ENCODE measurements around the gene CCRL2. TPM values are rescaled to one million over a fixed set of nuclear protein-coding genes. Genes with fewer than 3 reads are reported as not detected.

Gene CCRL2
- total and polyA plus RNA-seq, 9 of the 15 experiments (the other 6 are each of a cell fraction or from before 2014, with no cell fraction given) = 3.4 to 5.7 (median 4.0) TPM

- no peak overlapping the region for H3K4me2 ChIP-seq (ENCODE audit: insufficient read depth, low read length)
- POLR2A ChIA-PET = interaction anchor here (0.6 to 1.6 kb wide), 3 partner anchors 16 to 250 kb away, joined by 3 to 6 read pairs (median 3); no protein-coding TSS in a partner anchor
- CTCF ChIA-PET (ENCODE audit: low intra/inter-chr PET ratio) = interaction anchor here (0.6 to 0.7 kb wide), 2 partner anchors 10 to 49 kb away, joined by 3 to 6 read pairs; no protein-coding TSS in a partner anchor
- H3K4me1 ChIP-seq (replicated peaks in 1 of 2; ENCODE audit: control insufficient read depth in 2 of 2, insufficient read depth in 2 of 2, low read length in 2 of 2) = no peaks in the 10 kb centered on the region
- H3K9me1 ChIP-seq (ENCODE audit: control insufficient read depth, insufficient read depth, low read length) = no peaks in the 10 kb centered on the region
- H3K4me3 ChIP-seq = no peak overlapping the region
- no peak overlapping the region for H2AFZ ChIP-seq (ENCODE audit: low read depth, low read length)
- no peaks in the 10 kb centered on the region for H3K9me3 ChIP-seq (replicated peaks; ENCODE audit: control insufficient read depth, insufficient read depth, low read depth, low read length)
- no peak overlapping the region for H3K27ac ChIP-seq (ENCODE audit: extremely low read depth, low read depth, low read length)
- FAIRE-seq (no peak), ATAC-seq (no peak), DNase-seq (ENCODE audit: extremely low read depth in 1 of 4, low spot score in 3 of 4) (no peak)
- H4K20me1 ChIP-seq (replicated peaks; ENCODE audit: control insufficient read depth, insufficient read depth, low read length) = no peaks in the 10 kb centered on the region
- no peak overlapping the region for H3K9ac ChIP-seq (ENCODE audit: insufficient read depth in 1 of 2, low read depth in 2 of 2, low read length in 2 of 2)
- BruUV-seq (replicated peaks) = no TSS peak
- H3K79me2 ChIP-seq (ENCODE audit: control insufficient read depth, insufficient read depth, low read length) = no peaks in the 10 kb centered on the region
- peaks cover 25 to 41% of the 10 kb centered on the region in 2 experiments for H3K27me3 ChIP-seq (ENCODE audit: control insufficient read depth in 2 of 2, insufficient read depth in 2 of 2, low read length in 2 of 2)
- no peaks in the 10 kb centered on the region for H3K36me3 ChIP-seq (ENCODE audit: control insufficient read depth, insufficient read depth, low read length)
- 1% methylated on average over 5 of the region's 5 CpGs for WGBS (ENCODE audit: insufficient coverage, low coverage, missing lambda C conversion rate)
- in situ Hi-C loops (cut with MboI) = no loop called here
- intact Hi-C loops (cut with micrococcal nuclease) = loop anchor here (5.0 kb wide), 1 partner anchor 156 kb away; no protein-coding TSS in a partner anchor
- TF ChIP-seq ZNF57 (CRISPR knock-in tag; IDR thresholded peaks at IDR 0.05) (no peak), ZNF449 (CRISPR knock-in tag; IDR thresholded peaks at IDR 0.05) (no peak), RBM22 (IDR thresholded peaks at IDR 0.05; ENCODE audit: low read depth, low read length, poor library complexity, severe bottlenecking) (no peak), ZNF511 (CRISPR knock-in tag; IDR thresholded peaks at IDR 0.05) (no peak), CBFB (CRISPR knock-in tag; IDR thresholded peaks at IDR 0.05) (no peak), RCOR1 (IDR thresholded peaks at IDR 0.05; ENCODE audit: borderline replicate concordance in 1 of 2, low read depth in 2 of 2, low read length in 2 of 2) (no peak), GATA2 (CRISPR knock-in tag; IDR thresholded peaks at IDR 0.05) (no peak), ZNF76 (CRISPR knock-in tag; IDR thresholded peaks at IDR 0.05; ENCODE audit: borderline replicate concordance) (no peak), PCBP1 (IDR thresholded peaks at IDR 0.05; ENCODE audit: low read depth, low read length, poor library complexity, severe bottlenecking) (no peak), ZNF551 (CRISPR knock-in tag; IDR thresholded peaks at IDR 0.05) (no peak), MIER1 (IDR thresholded peaks at IDR 0.05; ENCODE audit: low read depth) (no peak), ZNF280A (IDR thresholded peaks at IDR 0.05; ENCODE audit: low read depth, partially characterized antibody) (no peak), SREBF2 (CRISPR knock-in tag; IDR thresholded peaks at IDR 0.05) (no peak), NFXL1 (CRISPR knock-in tag; IDR thresholded peaks at IDR 0.05) (no peak)
These were observed 39.2 kb upstream of the CCRL2 start for GRCh38 chr3:46367811-46368210.
